HG03432 (cell line): ENCODE measurements around the gene ZNF653.
"Not testable (repeated sequence)": the region's sequence is repeated elsewhere in the genome, so short reads cannot be mapped to it uniquely, and the experiment has no call there.

Source experiments
- ATAC-seq: cut with Tn5 transposase; IDR thresholded peaks from one replicate; pipeline ENCODE4 v1.9.1; 2021; ENCODE audit warnings: mild to moderate bottlenecking, moderate library complexity; ENCODE audit not compliant: unreplicated experiment

Gene ZNF653

GRCh38 chr19:11437955-11438354, 67.7 kb downstream of the ZNF653 start:
- no peak for ATAC-seq

- ATAC-seq: no peak
Observed at GRCh38 chr19:11435833-11436313, 69.8 kb downstream of the ZNF653 start.

- peak; percentile 90 for ATAC-seq
Observed at GRCh38 chr19:11435057-11435832, 70.4 kb downstream of the ZNF653 start, which contains the start of the genes ODAD3 and PRKCSH. ODAD3 (minus strand) TSS chr19:11435121; CDS start chr19:11435016, 105 bp downstream. PRKCSH (plus strand) TSS chr19:11435635; CDS start chr19:11436118, 483 bp downstream.

GRCh38 chr19:11434703-11435056, 71.0 kb downstream of the ZNF653 start:
- ATAC-seq: peak; percentile 16

- not testable (repeated sequence) for ATAC-seq
Observed at GRCh38 chr19:11433526-11433925, 72.1 kb downstream of the ZNF653 start.
